HL-60 (cell line): Measurements from ENCODE around the gene PCDH8.

Source experiments
- DNase-seq, 2 experiments: peaks; one replicate each; pipeline ENCODE4 v3.0.0-alpha.2; 2010 to 2020; ENCODE audit warnings: low read depth in 1 of 2, low spot score in 1 of 2
- H3K27ac ChIP-seq: fragments of 250-450 bp; sonication (Bioruptor Pico); replicated peaks from 2 replicates; pipeline ENCODE4 v1.5.1; 2020; ENCODE audit warnings: mild to moderate bottlenecking, moderate library complexity
- H3K27me3 ChIP-seq: fragments of 250-450 bp; sonication (Bioruptor Pico); 2 replicates; pipeline ENCODE4 v1.5.1; 2021; ENCODE audit warnings: mild to moderate bottlenecking, moderate library complexity; ENCODE audit not compliant: insufficient read depth, poor library complexity, severe bottlenecking
- H3K4me3 ChIP-seq: replicated peaks from 2 replicates; pipeline ENCODE4 v1.5.1; 2011; ENCODE audit warnings: mild to moderate bottlenecking, control low read depth, low read length; ENCODE audit not compliant: insufficient read depth
- CTCF ChIP-seq: IDR thresholded peaks from one replicate; pipeline ENCODE4 v1.5.1; 2011; ENCODE audit warnings: low read length, control low read depth, inconsistent platforms; ENCODE audit not compliant: insufficient read depth
- GABPA ChIP-seq: IDR thresholded peaks from 2 replicates; pipeline ENCODE4 v1.6.1; 2012; ENCODE audit warnings: low read depth
- POLR2AphosphoS5 ChIP-seq: IDR thresholded peaks from 2 replicates; pipeline ENCODE4 v1.6.1; 2012; ENCODE audit warnings: low read depth
- SPI1 ChIP-seq: IDR thresholded peaks from 2 replicates; pipeline ENCODE4 v1.6.1; 2012; ENCODE audit warnings: low read depth, mild to moderate bottlenecking, borderline replicate concordance
- TF ChIP-seq, protein P1 (sequence below): IDR thresholded peaks from 2 replicates; pipeline ENCODE4 v1.6.1; 2012; ENCODE audit warnings: low read depth; ENCODE audit not compliant: insufficient replicate concordance

PCDH8 gene

GRCh38 chr13:52892925-52893324, 44.5 kb upstream of the PCDH8 start:
- TF ChIP-seq GABPA = no peak
- TF ChIP-seq POLR2AphosphoS5 = no peak
- TF ChIP-seq, protein P1, sequence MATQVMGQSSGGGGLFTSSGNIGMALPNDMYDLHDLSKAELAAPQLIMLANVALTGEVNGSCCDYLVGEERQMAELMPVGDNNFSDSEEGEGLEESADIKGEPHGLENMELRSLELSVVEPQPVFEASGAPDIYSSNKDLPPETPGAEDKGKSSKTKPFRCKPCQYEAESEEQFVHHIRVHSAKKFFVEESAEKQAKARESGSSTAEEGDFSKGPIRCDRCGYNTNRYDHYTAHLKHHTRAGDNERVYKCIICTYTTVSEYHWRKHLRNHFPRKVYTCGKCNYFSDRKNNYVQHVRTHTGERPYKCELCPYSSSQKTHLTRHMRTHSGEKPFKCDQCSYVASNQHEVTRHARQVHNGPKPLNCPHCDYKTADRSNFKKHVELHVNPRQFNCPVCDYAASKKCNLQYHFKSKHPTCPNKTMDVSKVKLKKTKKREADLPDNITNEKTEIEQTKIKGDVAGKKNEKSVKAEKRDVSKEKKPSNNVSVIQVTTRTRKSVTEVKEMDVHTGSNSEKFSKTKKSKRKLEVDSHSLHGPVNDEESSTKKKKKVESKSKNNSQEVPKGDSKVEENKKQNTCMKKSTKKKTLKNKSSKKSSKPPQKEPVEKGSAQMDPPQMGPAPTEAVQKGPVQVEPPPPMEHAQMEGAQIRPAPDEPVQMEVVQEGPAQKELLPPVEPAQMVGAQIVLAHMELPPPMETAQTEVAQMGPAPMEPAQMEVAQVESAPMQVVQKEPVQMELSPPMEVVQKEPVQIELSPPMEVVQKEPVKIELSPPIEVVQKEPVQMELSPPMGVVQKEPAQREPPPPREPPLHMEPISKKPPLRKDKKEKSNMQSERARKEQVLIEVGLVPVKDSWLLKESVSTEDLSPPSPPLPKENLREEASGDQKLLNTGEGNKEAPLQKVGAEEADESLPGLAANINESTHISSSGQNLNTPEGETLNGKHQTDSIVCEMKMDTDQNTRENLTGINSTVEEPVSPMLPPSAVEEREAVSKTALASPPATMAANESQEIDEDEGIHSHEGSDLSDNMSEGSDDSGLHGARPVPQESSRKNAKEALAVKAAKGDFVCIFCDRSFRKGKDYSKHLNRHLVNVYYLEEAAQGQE = no peak
- TF ChIP-seq CTCF = no peak
- no peak for TF ChIP-seq SPI1
- DNase-seq = no peak
- Histone ChIP-seq H3K27me3 (peaks cover 18% of the 10 kb centered on the region), H3K4me3 (no peak overlapping the region), H3K27ac (no peak overlapping the region)

DNA sequence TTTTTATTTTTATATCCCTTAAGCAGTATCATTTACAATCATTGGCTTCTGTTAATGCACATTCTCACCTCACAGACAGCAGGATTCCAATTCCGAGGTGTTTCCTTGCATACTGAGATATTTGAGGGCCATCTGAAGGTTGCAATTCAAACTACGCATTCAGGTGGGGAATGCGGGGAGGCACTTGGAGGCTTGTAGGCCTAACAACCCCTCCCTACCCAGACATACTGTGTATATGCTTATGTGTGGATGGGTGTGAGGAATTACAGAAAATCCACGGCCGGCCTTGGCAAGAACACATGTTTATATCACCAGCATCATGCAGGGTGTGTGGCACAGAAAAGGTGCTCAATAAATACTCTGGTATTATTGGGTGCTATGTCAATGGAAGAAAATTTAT, 43.3 kb upstream of the PCDH8 start:
- H3K4me3 ChIP-seq = no peak overlapping the region
- H3K27me3 ChIP-seq = peaks cover 18% of the 10 kb centered on the region
- no peak for DNase-seq
- no peak for TF ChIP-seq GABPA
- TF ChIP-seq POLR2AphosphoS5 = no peak
- TF ChIP-seq, protein P1 = no peak
- TF ChIP-seq SPI1 = no peak
- TF ChIP-seq CTCF = no peak
- no peak overlapping the region for H3K27ac ChIP-seq

DNA sequence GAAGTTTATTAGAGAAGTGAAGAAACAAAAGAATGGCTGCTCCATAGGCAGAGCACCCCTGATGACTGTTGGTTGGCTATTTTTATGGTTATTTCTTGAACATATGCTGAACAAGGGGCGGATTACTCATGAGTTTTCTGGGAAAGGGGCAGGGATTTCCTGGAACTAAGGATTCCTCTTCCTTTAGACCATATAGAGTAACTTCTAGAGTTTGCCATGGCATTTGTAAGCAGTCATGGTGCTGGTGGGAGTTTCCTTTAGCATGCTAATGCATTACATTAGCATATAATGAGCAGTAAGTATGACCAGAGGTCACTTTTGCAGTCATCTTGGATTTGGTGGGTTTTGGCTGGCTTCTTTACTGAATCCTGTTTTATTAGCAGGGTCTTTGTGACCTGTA, 38.7 kb upstream of the PCDH8 start:
- Histone ChIP-seq H3K27ac (no peak overlapping the region), H3K27me3 (peaks cover 16% of the 10 kb centered on the region), H3K4me3 (no peak overlapping the region)
- no peak for DNase-seq
- no peak for TF ChIP-seq CTCF
- no peak for TF ChIP-seq GABPA
- TF ChIP-seq SPI1 = no peak
- TF ChIP-seq, protein P1 = no peak
- TF ChIP-seq POLR2AphosphoS5 = no peak
